GM23248 (cell line): Measurements from ENCODE around the gene CSH2.
"Not testable (repeated sequence)": the region's sequence is repeated elsewhere in the genome, so short reads cannot be mapped to it uniquely, and the experiment has no call there.

Source experiments
- EZH2 ChIP-seq: fragments of 200-600 bp; sonication (generic); IDR thresholded peaks from 2 replicates; pipeline ENCODE4 v1.6.1; 2018; ENCODE audit warnings: antibody characterized with exemption, mild to moderate bottlenecking; ENCODE audit not compliant: insufficient read depth, poor library complexity, severe bottlenecking
- EZH2phosphoT487 ChIP-seq: fragments of 200-600 bp; sonication (generic); IDR thresholded peaks from 2 replicates; pipeline ENCODE4 v1.6.1; 2018; ENCODE audit warnings: antibody characterized with exemption, moderate library complexity, mild to moderate bottlenecking, low read depth; ENCODE audit not compliant: insufficient read depth

DNA sequence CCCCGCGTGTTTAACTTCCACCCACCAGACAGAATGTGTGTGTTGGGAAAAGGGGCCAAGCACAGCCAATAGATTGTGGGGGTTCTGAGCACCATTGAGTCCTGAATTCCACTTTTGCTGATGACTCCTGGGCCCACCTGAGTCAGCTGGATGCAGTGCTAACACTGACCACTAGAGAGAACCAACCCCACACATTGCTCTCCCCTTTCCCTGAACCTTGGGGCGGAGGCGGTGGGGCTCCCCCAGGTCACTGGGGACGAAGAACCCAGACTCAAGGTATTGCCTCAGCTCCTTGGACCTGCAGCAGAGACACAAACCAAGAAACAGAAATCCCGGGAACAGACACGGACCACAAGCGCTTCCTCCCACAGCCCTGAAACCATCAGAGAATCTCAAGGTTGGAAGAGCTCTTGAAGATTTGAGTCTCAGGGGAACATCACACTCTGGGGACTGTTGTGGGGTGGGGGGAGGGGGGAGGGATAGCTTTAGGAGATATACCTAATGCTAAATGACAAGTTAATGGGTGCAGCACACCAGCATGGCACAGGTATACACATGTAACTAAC lies 667 bp upstream of the CSH2 start:
- TF ChIP-seq EZH2phosphoT487, EZH2: not testable (repeated sequence)
